CMK (cell line): ENCODE data around the gene RNF43.
"Not testable (repeated sequence)": the region's sequence is repeated elsewhere in the genome, so short reads cannot be mapped to it uniquely, and the experiment has no call there.

ENCODE experiments used
- DNase-seq: peaks from one replicate; pipeline ENCODE4 v3.0.0-alpha.2; 2010; ENCODE audit warnings: low read depth

The RNF43 gene

DNA sequence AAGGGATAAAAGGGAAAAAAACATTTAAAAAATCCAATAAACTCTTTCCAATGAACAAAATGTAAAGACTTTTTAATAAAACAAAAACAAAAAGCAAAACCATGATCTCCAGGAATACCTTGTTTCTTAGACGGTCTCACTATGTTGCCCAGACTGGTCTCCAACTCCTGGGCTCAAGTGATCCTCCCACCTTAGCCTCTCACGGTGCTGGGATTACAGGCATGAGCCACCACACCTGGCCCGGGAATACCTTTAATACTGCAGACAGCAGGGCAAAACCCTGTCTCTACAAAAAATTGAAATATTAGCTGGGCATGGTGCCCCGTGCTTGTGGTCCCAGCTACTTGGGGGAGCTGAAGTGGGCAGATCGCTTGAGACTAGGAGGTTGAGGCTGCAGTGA, 7.9 kb downstream of the RNF43 start:
- no peak for DNase-seq

- DNase-seq, result no peak
These were observed 14.0 kb downstream of the RNF43 start for GRCh38 chr17:58403311-58403710.

- DNase-seq, result no peak
These were observed 14.7 kb downstream of the RNF43 start for GRCh38 chr17:58402679-58403078.

DNA sequence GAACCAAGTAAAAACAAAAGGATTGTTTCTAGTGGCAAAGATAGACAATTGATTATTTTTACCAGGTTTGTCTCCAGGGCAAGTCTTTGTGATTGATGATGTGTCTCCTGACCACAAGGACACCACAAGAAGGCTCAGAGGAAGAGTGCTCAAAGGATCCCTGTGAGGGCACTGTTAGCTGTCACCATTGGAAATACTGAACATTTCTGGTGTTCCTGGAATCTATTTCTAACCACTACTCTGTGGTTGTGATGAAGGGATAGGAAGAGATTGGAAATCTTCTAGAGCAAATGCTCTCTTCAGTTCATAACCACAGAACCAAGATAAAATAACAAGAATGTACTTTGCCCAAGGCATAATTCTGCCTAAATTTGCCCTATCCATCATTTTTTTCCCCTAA, 15.3 kb downstream of the RNF43 start:
- DNase-seq, result no peak

GRCh38 chr17:58401287-58401686, 16.0 kb downstream of the RNF43 start:
- DNase-seq, result no peak

DNA sequence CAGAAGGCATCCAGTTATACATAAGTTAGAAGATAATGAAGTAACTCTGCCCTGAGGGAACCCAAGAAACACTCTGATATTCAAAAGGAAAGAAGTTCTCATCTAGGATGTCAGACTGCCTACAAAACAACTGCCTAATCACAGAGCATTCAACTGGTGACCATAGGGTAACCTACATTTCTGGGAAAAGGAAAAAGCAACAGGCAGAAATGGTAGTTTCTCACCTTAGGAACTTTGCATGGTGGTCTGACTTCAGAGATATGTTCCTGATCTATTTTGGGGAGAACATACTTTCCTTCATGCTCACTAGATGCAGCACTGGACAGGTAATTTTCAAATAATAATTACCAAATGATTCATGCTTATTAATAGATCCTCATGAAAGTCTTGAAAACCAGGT, 16.5 kb downstream of the RNF43 start:
- DNase-seq, result no peak

DNA sequence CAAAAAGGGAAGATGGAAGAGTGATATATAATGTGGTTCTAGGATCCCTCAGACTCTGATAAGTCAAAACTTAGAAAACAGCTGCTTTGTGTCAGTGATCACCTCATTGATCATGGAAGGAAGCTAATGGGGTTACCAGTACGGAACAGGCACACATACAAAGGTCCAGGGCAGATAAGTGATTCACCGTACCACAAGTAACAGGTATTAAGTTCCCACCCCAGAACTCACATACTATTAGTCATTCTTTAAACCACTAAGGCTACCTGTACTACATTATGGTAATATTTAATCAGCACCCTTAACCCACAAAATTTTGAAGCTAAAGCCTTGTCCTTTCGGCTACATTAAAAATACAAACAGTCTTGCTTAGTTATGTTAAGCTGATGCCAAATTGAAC, 17.4 kb downstream of the RNF43 start:
- no peak for DNase-seq

DNA sequence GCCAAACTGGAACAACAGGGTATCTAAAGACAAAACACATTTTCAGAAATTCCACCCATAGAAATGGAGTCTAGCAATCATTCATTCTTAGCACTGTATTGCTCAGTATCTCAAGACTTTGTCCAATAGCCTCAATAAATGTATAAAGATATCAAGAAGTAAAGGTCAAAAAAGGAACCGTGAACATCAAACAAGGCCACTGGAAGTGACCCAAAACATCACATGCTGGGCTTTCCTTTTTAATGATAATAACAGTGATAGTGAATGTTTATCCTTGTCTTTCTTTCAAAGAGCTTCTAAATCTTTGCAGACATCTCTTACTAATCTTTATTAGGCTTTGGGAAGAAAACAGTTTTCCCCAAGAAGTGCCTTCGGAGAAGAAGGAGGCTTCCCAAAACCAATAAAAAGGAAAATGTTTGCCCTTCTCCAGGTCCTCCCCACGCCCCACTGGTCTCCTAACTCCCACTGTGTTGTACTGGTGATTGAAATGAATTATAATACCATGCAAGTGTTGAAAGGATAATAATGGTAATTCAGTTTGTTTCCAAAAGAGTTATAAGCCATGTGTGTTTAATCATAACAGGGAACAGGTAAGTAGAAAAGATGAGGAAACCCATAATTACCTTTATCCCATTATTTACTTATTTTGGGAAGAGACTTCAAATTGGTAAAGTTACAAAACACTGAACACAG, 18.6 kb downstream of the RNF43 start:
- DNase-seq, result no peak

DNA sequence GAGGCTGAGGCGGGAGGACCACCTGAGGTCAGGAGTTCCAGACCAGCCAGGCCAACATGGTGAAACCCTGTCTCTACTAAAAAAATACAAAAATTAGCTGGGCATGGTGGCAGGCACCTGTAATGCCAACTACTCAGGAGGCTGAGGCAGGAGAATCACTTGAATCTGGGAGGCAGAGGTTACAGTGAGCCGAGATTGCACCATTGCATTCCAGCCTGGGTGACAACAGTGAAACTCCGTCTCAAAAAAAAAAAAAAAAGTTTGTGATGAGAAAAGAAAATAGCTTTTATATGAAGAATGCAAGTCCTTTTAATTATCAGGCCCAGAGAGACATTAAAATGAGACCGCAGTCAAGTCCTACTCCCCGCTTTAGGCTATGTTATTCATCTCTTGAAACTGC, 19.9 kb downstream of the RNF43 start:
- DNase-seq, result not testable (repeated sequence)

- no peak for DNase-seq
These were observed 21.2 kb downstream of the RNF43 start for GRCh38 chr17:58396173-58396572.

- DNase-seq, result no peak
These were observed 22.7 kb downstream of the RNF43 start for GRCh38 chr17:58394534-58395223.

- no peak for DNase-seq
These were observed 25.9 kb downstream of the RNF43 start for GRCh38 chr17:58391302-58391984.

DNA sequence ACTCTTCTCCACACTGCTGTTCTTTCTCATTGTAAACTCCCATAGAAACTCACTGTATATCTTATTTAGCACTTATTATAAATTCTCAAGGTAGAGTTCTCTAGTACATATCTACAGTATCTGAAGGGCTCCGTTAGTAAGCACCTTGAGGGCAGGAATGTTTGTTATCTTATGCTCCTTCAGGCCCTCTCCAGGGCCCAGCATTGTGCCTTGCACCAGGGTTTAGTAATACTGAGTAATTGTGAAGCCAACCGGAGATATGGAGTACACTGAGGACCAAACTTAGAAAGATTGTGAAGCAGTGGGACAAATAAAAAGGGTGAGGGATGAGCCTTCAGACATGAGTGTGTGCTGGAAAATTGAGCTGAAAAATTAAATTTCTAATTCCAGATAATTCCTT, 26.4 kb downstream of the RNF43 start:
- no peak for DNase-seq

GRCh38 chr17:58388302-58389190, 28.8 kb downstream of the RNF43 start:
- DNase-seq, result no peak

- DNase-seq, result no peak
These were observed 29.5 kb downstream of the RNF43 start for GRCh38 chr17:58387834-58388233.

- no peak for DNase-seq
These were observed 30.6 kb downstream of the RNF43 start for GRCh38 chr17:58386708-58387107.

- no peak for DNase-seq
These were observed 31.9 kb downstream of the RNF43 start for GRCh38 chr17:58385359-58385899.

DNA sequence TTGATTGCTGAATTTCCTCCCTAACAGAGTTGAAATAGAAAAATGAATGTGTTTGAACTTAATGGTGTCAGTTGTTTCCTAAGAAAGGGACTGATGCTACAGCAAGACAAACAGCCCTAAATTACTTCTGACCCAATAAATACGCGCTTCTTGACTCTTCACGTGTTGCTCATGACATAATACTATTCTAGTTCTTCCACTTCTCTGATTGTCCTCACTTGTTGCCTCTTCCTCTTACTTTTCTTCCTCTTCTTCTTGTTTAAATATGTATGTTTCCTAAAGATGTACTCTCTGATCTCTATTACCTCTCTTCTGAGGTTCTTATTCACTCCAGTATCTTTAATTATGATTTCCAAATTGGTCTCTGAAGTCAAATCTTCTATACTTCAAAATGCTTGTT, 32.4 kb downstream of the RNF43 start:
- DNase-seq, result no peak

- no peak for DNase-seq
These were observed 33.4 kb downstream of the RNF43 start for GRCh38 chr17:58383892-58384462.

GRCh38 chr17:58382872-58383242, 34.5 kb downstream of the RNF43 start:
- no peak for DNase-seq

DNA sequence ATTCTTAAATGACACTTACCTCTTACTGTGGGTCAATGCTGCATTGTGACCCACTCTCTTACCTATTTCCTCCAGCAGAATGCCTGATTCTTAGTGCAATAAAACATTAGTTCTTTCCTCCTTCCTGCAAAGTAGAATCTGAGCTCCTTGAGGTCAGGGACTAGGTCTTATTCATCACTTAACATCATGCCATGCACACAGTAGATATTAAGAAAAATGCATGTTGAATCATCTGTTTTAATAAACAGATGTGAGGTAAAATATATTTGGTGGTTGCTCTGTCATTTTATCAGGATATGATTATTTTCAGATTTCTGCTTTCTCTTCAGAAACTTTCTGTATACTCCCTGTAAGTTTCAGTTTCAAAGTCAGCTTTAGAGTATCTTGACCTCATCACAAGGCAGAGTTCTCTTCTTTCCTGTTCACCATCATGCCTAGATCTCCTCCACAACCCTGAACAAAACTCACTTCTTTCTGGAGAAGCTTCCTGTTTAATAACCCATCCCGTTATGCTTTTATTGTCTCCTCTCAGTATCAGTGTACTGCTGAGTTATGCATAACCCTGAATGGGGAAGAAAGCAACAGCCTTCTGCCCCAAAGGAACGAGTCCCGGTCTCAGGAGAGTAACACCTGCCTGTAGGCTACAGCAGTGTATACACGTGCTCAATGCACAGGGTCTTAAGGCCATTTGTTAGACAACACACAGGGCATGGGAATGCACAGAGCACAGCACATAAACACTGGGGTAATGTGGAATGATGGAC, 35.0 kb downstream of the RNF43 start:
- DNase-seq, result no peak
